Measurements from ENCODE around the gene ME3. TPM values are rescaled to one million over a fixed set of nuclear protein-coding genes. Genes with fewer than 3 reads are reported as not detected.

The ME3 gene
- total RNA-seq, 1 donor from 2014 or later = 0.92 TPM

- H3K27ac Mint-ChIP-seq (ENCODE audit: unreplicated experiment) = no peak overlapping the region
Observed at GRCh38 chr11:86708669-86709068, 36.3 kb upstream of the ME3 start.

GRCh38 chr11:86706338-86707131, 34.1 kb upstream of the ME3 start:
- no peak overlapping the region for H3K4me3 Mint-ChIP-seq (ENCODE audit: unreplicated experiment)
- no peak for DNase-seq (ENCODE audit: low spot score)
- TF ChIP-seq CTCF (IDR thresholded peaks at IDR 0.05; ENCODE audit: unreplicated experiment) = no peak
- H3K36me3 Mint-ChIP-seq (ENCODE audit: low read depth, unreplicated experiment) = no peaks in the 10 kb centered on the region
- H3K27ac Mint-ChIP-seq (ENCODE audit: unreplicated experiment) = no peak overlapping the region
- H3K27me3 Mint-ChIP-seq (ENCODE audit: unreplicated experiment) = no peaks in the 10 kb centered on the region
- no peaks in the 10 kb centered on the region for H3K9me3 Mint-ChIP-seq (ENCODE audit: unreplicated experiment)
- no peaks in the 10 kb centered on the region for H3K4me1 Mint-ChIP-seq (ENCODE audit: unreplicated experiment)

More at GRCh38 chr11:86708669-86709068, 36.3 kb upstream of the ME3 start:
- TF ChIP-seq CTCF (IDR thresholded peaks at IDR 0.05; ENCODE audit: unreplicated experiment) = no peak
- H3K4me1 Mint-ChIP-seq (ENCODE audit: unreplicated experiment) = no peaks in the 10 kb centered on the region
- no peak overlapping the region for H3K4me3 Mint-ChIP-seq (ENCODE audit: unreplicated experiment)
- no peak for DNase-seq (ENCODE audit: low spot score)
- H3K36me3 Mint-ChIP-seq (ENCODE audit: low read depth, unreplicated experiment) = no peaks in the 10 kb centered on the region
- H3K9me3 Mint-ChIP-seq (ENCODE audit: unreplicated experiment) = no peaks in the 10 kb centered on the region
- H3K27me3 Mint-ChIP-seq (ENCODE audit: unreplicated experiment) = no peaks in the 10 kb centered on the region

GRCh38 chr11:86704710-86705109, 32.3 kb upstream of the ME3 start:
- Mint-ChIP-seq H3K4me3 (ENCODE audit: unreplicated experiment) (no peak overlapping the region), H3K9me3 (ENCODE audit: unreplicated experiment) (no peaks in the 10 kb centered on the region)

GRCh38 chr11:86703987-86704386, 31.6 kb upstream of the ME3 start:
- no peaks in the 10 kb centered on the region for H3K36me3 Mint-ChIP-seq (ENCODE audit: low read depth, unreplicated experiment)
- no peaks in the 10 kb centered on the region for H3K4me1 Mint-ChIP-seq (ENCODE audit: unreplicated experiment)
- no peak for TF ChIP-seq CTCF (IDR thresholded peaks at IDR 0.05; ENCODE audit: unreplicated experiment)
- no peaks in the 10 kb centered on the region for H3K27me3 Mint-ChIP-seq (ENCODE audit: unreplicated experiment)
- DNase-seq (ENCODE audit: low spot score) = no peak
- no peaks in the 10 kb centered on the region for H3K9me3 Mint-ChIP-seq (ENCODE audit: unreplicated experiment)
- no peak overlapping the region for H3K4me3 Mint-ChIP-seq (ENCODE audit: unreplicated experiment)
- H3K27ac Mint-ChIP-seq (ENCODE audit: unreplicated experiment) = no peak overlapping the region

More at GRCh38 chr11:86704710-86705109, 32.3 kb upstream of the ME3 start:
- DNase-seq (ENCODE audit: low spot score) = no peak
- no peak for TF ChIP-seq CTCF (IDR thresholded peaks at IDR 0.05; ENCODE audit: unreplicated experiment)
- no peak overlapping the region for H3K27ac Mint-ChIP-seq (ENCODE audit: unreplicated experiment)
- no peaks in the 10 kb centered on the region for H3K4me1 Mint-ChIP-seq (ENCODE audit: unreplicated experiment)
- no peaks in the 10 kb centered on the region for H3K36me3 Mint-ChIP-seq (ENCODE audit: low read depth, unreplicated experiment)
- no peaks in the 10 kb centered on the region for H3K27me3 Mint-ChIP-seq (ENCODE audit: unreplicated experiment)

GRCh38 chr11:86702220-86702983, 30.0 kb upstream of the ME3 start:
- no peak for TF ChIP-seq CTCF (IDR thresholded peaks at IDR 0.05; ENCODE audit: unreplicated experiment)
- Mint-ChIP-seq H3K36me3 (ENCODE audit: low read depth, unreplicated experiment) (no peaks in the 10 kb centered on the region), H3K27ac (ENCODE audit: unreplicated experiment) (no peak overlapping the region), H3K4me3 (ENCODE audit: unreplicated experiment) (no peak overlapping the region), H3K9me3 (ENCODE audit: unreplicated experiment) (no peaks in the 10 kb centered on the region), H3K27me3 (ENCODE audit: unreplicated experiment) (no peaks in the 10 kb centered on the region), H3K4me1 (ENCODE audit: unreplicated experiment) (no peaks in the 10 kb centered on the region)
- DNase-seq (ENCODE audit: low spot score) = no peak

All from endothelial cell (in vitro differentiated cells).